Right lobe of liver (tissue), 6 donors: ENCODE measurements around the gene ERGIC1. TPM values are rescaled to one million over a fixed set of nuclear protein-coding genes. Genes with fewer than 3 reads are reported as not detected.

Experiments used
- ATAC-seq, 4 donors: fragments of 200-7000 bp; cut with Tn5 transposase; one replicate each; pipeline ENCODE4 v1.9.1; 2020; ENCODE audit warnings: mild to moderate bottlenecking in 4 of 4, moderate library complexity in 4 of 4
- DNase-seq, 3 donors: peaks; one replicate each; pipeline ENCODE4 v3.0.0-alpha.2; 2020
- H3K27ac ChIP-seq, 3 donors: fragments of 200-600 bp; one replicate each; pipeline ENCODE4 v1.8.0; 2022
- H3K27me3 ChIP-seq, 2 donors: fragments of 200-600 bp; one replicate each; pipeline ENCODE4 v1.8.0; 2022
- H3K36me3 ChIP-seq, 4 donors: fragments of 200-600 bp; sonication (generic) in 1 of 4; one replicate each; pipeline versions ENCODE4 v1.5.1 to v1.8.0; 2017 to 2022; ENCODE audit warnings: control low read depth in 1 of 4
- H3K4me1 ChIP-seq, 4 donors: fragments of 200-600 bp; sonication (generic) in 1 of 4; one replicate each; pipeline versions ENCODE4 v1.5.1 to v1.8.0; 2017 to 2022; ENCODE audit warnings: control low read depth in 1 of 4
- H3K4me3 ChIP-seq, 3 donors: fragments of 200-600 bp; one replicate each; pipeline ENCODE4 v1.8.0; 2022
- H3K9me3 ChIP-seq, 4 donors: fragments of 200-600 bp; sonication (generic) in 1 of 4; one replicate each; pipeline versions ENCODE4 v1.5.1 to v1.8.0; 2017 to 2022; ENCODE audit warnings: control low read depth in 1 of 4
- CTCF ChIP-seq, 4 donors: fragments of 200-600 bp in 3 of 4; fragments of 450-650 bp in 1 of 4; IDR thresholded peaks; one replicate each; pipeline versions ENCODE4 v1.5.1 to v1.8.0; 2016 to 2022; ENCODE audit warnings: antibody characterized with exemption in 4 of 4, mild to moderate bottlenecking in 2 of 4
- POLR2A ChIP-seq: fragments of 450-650 bp; IDR thresholded peaks from one replicate; pipeline ENCODE4 v1.6.1; 2017; ENCODE audit warnings: antibody characterized with exemption, mild to moderate bottlenecking
- WGBS: methylation state at CpG from one replicate; pipeline ENCODE4 v1.1.6; 2018; ENCODE audit warnings: low coverage, low lambda C conversion rate; ENCODE audit not compliant: insufficient coverage; ENCODE audit errors: missing lambda C conversion rate; 5-methylcytosine and 5-hydroxymethylcytosine counted together
- intact Hi-C, 2 donors: fragments of 100-400 bp; cut with DNase I; formaldehyde crosslinking; loops; one replicate each; pipeline versions ENCODE4 v1.11.2 to v1.14.1; 2022
- total RNA-seq, 6 experiments: library from RNA; depleted of rRNA in 2 of 6; stranded (reverse); fragments of >200 nt in 2 of 6; fragmentation: NEBNext Ultra II Directional in 3 of 6; extraction: Animal tissue kit (Norgen Biotek cat#: 25700) in 3 of 6; gene quantifications; one replicate each; pipeline versions ENCODE4 v1.1.0 to v1.2.4, GENCODE V29; 2016 to 2023
- donor health status: DM: no; HTN: yes; CAD: no.
- donor health status: DM: no; HTN: no; CAD: no.
- donor health status: DM: no; HTN: no; CAD: no.
- donor health status: DM: no; HTN: yes; CAD: no.
- donor health status: DM: no; HTN: yes; CAD: no.

ERGIC1 gene
- total RNA-seq, 6 experiments from 2014 or later, result 103 to 264 (median 154) TPM

- intact Hi-C loops, result no loop called here
- Histone ChIP-seq H3K27ac (peak overlapping the region; percentile 26 to 66 (median 63)), H3K9me3 (no peaks in the 10 kb centered on the region), H3K4me1 (peaks cover 0 to 8% (median 4%) of the 10 kb centered on the region in 4 donors), H3K36me3 (no peaks in the 10 kb centered on the region), H3K4me3 (no peak overlapping the region), H3K27me3 (no peaks in the 10 kb centered on the region)
- DNase-seq (peak; percentile 70 to 81 (median 75)), ATAC-seq (peak; percentile 52 to 79 (median 64))
- TF ChIP-seq CTCF (IDR thresholded peaks at IDR 0.05), result no peak
- TF ChIP-seq POLR2A, result no peak
- WGBS, result 83% methylated on average over 3 of the region's 16 CpGs
Observed at GRCh38 chr5:172800088-172800551, 33.9 kb upstream of the ERGIC1 start.

GRCh38 chr5:172801179-172801671 is 32.8 kb upstream of the ERGIC1 start:
- intact Hi-C loops, result no loop called here
- Histone ChIP-seq H3K27ac (peak overlapping the region in 2 of 3 donors; percentile 63 to 66), H3K27me3 (no peaks in the 10 kb centered on the region), H3K4me3 (no peak overlapping the region), H3K9me3 (no peaks in the 10 kb centered on the region), H3K4me1 (peaks cover 0 to 8% (median 4%) of the 10 kb centered on the region in 4 donors), H3K36me3 (no peaks in the 10 kb centered on the region)
- 71% methylated on average over 2 of the region's 4 CpGs for WGBS
- peak in 1 of 4 donors; percentile 39 for ATAC-seq
- no peak for TF ChIP-seq POLR2A
- no peak for TF ChIP-seq CTCF (IDR thresholded peaks at IDR 0.05)
- DNase-seq, result no peak

- no peaks in the 10 kb centered on the region for H3K36me3 ChIP-seq
- H3K4me1 ChIP-seq, result peaks cover 0 to 12% (median 6%) of the 10 kb centered on the region in 4 donors
- DNase-seq, result no peak
- intact Hi-C loops, result no loop called here
- WGBS, result 74% methylated on average over 2 of the region's 2 CpGs
- no peaks in the 10 kb centered on the region for H3K27me3 ChIP-seq
- H3K9me3 ChIP-seq, result no peaks in the 10 kb centered on the region
- no peak overlapping the region for H3K27ac ChIP-seq
- ATAC-seq, result no peak
- no peak overlapping the region for H3K4me3 ChIP-seq
- TF ChIP-seq POLR2A, result no peak
- TF ChIP-seq CTCF (IDR thresholded peaks at IDR 0.05), result no peak
Observed at GRCh38 chr5:172802112-172802511, 31.9 kb upstream of the ERGIC1 start.

- ATAC-seq (no peak), DNase-seq (no peak)
- H3K27ac ChIP-seq, result no peak overlapping the region
- intact Hi-C loops, result no loop called here
- 83% methylated on average over 4 of the region's 4 CpGs for WGBS
- H3K4me1 ChIP-seq, result peaks cover 0 to 13% (median 4%) of the 10 kb centered on the region in 4 donors
- no peaks in the 10 kb centered on the region for H3K27me3 ChIP-seq
- H3K36me3 ChIP-seq, result no peaks in the 10 kb centered on the region
- TF ChIP-seq POLR2A (no peak), CTCF (IDR thresholded peaks at IDR 0.05) (no peak)
- no peak overlapping the region for H3K4me3 ChIP-seq
- H3K9me3 ChIP-seq, result no peaks in the 10 kb centered on the region
Observed at GRCh38 chr5:172802567-172803176, 31.4 kb upstream of the ERGIC1 start.
